ENCODE results near the gene TCF19.

The TCF19 gene

DNA sequence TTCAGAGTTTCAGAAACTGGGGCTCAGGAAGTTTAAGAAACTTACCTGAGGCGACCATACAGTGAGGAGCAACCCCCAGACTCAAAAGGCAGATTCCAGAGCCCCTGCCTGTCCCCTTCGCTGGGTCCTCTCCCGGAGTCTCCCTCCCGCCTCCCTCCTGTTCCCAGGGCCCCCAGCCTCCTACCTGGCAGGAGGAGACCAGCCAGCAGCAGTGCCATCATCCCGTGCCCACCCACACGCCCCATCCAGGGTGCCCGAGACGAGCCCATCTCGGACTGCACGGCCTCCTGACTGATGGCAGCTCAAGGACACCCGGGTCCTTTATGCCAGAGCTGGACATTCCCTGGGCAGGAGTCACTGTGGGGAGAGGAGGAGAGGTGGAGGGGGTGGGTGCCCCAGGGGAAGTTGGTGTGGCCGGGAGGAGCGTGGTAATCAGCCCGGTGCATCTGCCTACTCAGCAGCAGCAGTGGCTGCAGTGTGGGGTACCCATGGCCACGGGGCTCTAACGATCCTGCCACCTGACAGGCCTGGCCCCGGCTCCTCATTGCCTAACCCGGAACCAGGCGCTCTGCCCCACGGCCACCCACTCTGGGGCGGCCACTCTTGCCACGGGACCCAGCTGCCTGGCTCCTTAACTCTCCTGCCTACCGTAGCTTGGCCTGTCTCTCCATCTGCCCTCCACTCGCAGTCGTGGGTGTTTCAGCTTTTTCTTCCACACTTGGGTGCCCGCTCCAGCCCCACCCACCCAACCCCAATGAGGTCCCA is 38.1 kb upstream of the TCF19 start, which contains the start of gene CDSN:
Gene CDSN, minus strand, starts transcription at position 296 of the 765 bp plus-strand sequence. Its CDS starts 27 bp downstream, at position 269.
- in situ Hi-C loops (cut with HindIII; ENCODE audit: low sequenced_read_pairs) = no loop called here
- TF ChIP-seq, protein P1, sequence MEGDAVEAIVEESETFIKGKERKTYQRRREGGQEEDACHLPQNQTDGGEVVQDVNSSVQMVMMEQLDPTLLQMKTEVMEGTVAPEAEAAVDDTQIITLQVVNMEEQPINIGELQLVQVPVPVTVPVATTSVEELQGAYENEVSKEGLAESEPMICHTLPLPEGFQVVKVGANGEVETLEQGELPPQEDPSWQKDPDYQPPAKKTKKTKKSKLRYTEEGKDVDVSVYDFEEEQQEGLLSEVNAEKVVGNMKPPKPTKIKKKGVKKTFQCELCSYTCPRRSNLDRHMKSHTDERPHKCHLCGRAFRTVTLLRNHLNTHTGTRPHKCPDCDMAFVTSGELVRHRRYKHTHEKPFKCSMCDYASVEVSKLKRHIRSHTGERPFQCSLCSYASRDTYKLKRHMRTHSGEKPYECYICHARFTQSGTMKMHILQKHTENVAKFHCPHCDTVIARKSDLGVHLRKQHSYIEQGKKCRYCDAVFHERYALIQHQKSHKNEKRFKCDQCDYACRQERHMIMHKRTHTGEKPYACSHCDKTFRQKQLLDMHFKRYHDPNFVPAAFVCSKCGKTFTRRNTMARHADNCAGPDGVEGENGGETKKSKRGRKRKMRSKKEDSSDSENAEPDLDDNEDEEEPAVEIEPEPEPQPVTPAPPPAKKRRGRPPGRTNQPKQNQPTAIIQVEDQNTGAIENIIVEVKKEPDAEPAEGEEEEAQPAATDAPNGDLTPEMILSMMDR (IDR thresholded peaks at IDR 0.05; ENCODE audit: low read depth, low read length, missing control alignments) = no peak
- DNase-seq (ENCODE audit: low read depth) = no peak
- no peak within 1 kb of the TSS for H3K4me3 ChIP-seq (ENCODE audit: low read depth, low read length)

DNA sequence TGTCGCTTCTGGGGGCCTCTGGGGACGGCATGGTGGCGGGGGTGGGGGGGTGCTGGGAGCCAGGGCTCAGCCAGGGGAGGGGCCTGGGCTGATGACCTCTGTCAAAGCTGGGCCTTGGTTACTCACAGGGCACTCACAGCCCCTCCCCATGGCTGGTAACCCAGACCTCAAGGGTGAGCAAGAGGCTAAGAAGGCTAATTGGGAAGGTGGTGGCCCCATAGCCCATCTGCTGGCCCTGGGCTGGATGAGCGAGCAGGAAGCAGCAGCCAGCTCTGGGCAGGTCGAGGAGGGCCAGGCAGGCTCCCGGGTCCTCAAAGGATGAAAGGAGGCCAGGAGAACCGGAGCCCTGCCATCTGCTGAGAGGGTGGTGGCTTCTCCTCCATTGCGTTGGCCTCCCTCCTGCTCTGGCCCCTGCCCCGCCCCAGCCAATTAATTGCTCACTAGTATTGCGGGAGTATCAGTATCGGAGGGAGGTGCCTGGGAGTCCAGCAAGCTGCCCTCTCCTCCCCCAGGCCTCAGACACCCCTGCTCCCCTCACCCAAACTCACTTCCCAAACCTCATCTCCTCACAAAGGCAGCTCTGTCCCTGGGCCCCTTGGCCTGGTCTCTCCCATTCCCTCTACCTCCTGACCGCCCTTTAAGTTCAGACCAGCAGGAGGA is 37.1 kb upstream of the TCF19 start:
- TF ChIP-seq, protein P1 (IDR thresholded peaks at IDR 0.05; ENCODE audit: low read depth, low read length, missing control alignments) = no peak
- DNase-seq (ENCODE audit: low read depth) = no peak
- in situ Hi-C loops (cut with HindIII; ENCODE audit: low sequenced_read_pairs) = no loop called here
- H3K4me3 ChIP-seq (ENCODE audit: low read depth, low read length) = no peak overlapping the region

DNA sequence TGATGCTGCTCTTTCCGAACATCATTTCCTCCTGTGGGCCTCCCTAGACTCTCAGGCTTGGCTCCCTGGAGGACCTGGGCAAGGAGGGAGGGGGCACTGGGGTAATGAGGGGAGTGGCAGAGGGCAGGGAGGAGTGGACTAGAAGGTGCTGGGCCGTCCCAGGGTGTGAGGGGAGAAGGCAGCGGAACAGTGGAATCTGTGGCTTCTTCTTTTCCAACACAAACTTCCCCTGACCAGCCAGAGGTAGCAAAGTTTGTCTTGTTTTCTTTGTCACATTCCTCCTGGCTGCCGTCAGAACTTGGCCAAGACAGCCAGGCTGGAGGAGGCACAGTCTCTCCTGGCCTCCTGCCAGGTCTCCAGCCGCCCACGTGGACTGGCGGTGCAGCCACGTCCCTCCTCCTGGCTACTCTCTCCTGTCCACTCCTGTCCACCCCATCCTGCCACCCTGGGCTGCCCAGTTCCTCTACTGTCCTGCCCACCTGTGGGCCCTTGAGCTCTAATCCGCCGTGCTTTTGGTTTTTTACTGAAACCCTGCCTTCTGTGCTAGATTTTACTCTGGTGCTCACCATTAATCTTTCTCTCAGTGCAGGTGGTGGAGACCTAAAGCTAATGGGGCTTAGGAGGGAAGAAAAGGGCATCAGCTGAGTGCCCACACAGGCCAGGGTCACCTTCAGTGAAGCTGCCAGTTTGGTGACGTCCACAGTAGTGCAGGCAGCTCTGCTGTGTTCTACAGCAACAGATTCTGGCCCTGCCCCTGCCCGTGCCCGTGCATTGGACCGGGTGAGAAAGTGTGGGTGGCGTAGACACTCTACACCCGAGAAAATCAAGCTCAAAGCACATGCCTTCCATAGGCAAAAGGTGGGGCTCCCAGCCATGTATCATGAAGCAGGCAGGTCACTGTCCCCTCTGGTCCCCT is 35.3 kb upstream of the TCF19 start:
- DNase-seq (ENCODE audit: low read depth) = peak; percentile 72
- in situ Hi-C loops (cut with HindIII; ENCODE audit: low sequenced_read_pairs) = no loop called here
- TF ChIP-seq, protein P1 (IDR thresholded peaks at IDR 0.05; ENCODE audit: low read depth, low read length, missing control alignments) = no peak
- H3K4me3 ChIP-seq (ENCODE audit: low read depth, low read length) = no peak overlapping the region

DNA sequence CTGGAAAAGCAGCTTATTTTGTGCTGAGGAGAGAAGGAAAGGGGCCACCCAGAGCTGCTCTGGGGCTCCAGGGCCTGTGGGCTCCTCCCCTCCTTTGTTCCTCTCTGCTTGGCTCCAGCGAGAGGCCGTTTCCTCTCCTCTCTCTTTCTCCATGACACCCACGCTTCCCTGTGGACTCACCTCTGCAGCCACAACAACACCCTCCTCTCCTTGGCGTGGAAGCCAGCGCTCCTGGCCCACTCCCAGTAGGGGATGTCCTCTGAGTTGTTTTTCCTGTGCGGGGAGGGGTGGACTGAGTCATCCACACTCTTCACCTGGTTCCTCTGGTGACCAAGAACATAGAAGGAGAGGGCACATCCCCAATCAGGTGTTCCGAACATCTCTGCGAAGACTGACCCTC is 33.2 kb upstream of the TCF19 start:
- H3K4me3 ChIP-seq (ENCODE audit: low read depth, low read length) = no peak overlapping the region
- in situ Hi-C loops (cut with HindIII; ENCODE audit: low sequenced_read_pairs) = no loop called here
- DNase-seq (ENCODE audit: low read depth) = no peak
- TF ChIP-seq, protein P1 (IDR thresholded peaks at IDR 0.05; ENCODE audit: low read depth, low read length, missing control alignments) = no peak

DNA sequence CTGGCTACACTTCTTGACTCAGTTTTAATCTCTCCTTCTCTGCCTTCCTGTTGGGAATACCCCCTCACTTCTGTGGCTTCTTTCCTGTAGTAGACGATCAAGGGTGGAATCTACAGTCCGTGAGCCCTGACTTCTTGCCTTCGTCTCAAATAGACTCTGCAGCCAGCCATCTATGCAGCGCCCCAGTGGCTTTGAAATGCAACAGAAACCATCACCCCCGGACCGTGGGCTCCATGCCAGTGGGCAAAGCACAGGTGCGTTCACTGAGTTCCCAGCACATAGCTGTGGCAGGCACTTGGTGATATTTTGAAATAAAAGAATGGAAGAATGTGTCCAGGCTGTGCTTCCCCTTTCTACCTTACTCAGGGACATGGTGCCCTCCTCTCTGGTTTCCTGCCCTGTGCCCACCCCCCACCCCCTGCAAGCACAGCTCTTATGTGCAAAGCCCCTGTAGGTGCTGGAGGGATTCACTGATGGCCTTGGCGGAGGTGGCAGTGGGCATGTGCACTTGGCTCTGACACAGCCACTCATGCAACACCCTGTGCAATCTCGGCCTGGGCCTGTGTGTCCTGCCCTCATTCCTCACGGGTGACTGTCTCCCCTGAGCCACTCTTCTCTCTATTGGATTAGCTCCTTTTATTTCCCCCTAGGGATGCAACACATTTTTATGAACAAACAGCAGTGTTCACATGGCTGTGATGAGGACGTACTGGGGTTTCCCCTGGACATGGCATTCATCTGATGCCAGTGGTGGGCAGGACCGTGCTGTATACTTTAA is 32.6 kb upstream of the TCF19 start:
- in situ Hi-C loops (cut with HindIII; ENCODE audit: low sequenced_read_pairs) = no loop called here
- no peak for DNase-seq (ENCODE audit: low read depth)
- TF ChIP-seq, protein P1 (IDR thresholded peaks at IDR 0.05; ENCODE audit: low read depth, low read length, missing control alignments) = no peak
- no peak overlapping the region for H3K4me3 ChIP-seq (ENCODE audit: low read depth, low read length)
